Lung (tissue), 12 donors: ENCODE data around the gene ESPNL. TPM values are rescaled to one million over a fixed set of nuclear protein-coding genes. Genes with fewer than 3 reads are reported as not detected.

Experiments
- ATAC-seq: fragments of 200-7000 bp; cut with Tn5 transposase; one replicate; pipeline ENCODE4 v1.9.1; 2020; ENCODE audit warnings: moderate number of reproducible peaks; ENCODE audit not compliant: insufficient read depth, low FRiP score
- DNase-seq, 3 donors: peaks; one replicate each; pipeline ENCODE4 v3.0.0-alpha.2; 2013 to 2017
- H3K27ac ChIP-seq, 2 donors: one replicate each; pipeline ENCODE4 v1.5.1; 2013; ENCODE audit warnings: mild to moderate bottlenecking in 2 of 2, moderate library complexity in 2 of 2, control low read depth in 1 of 2, inconsistent platforms in 1 of 2, low read depth in 1 of 2, low read length in 1 of 2
- H3K27me3 ChIP-seq, 3 donors: one replicate each; pipeline ENCODE4 v1.5.1; 2013; ENCODE audit warnings: low read length in 2 of 3; ENCODE audit not compliant: control insufficient read depth in 3 of 3, insufficient read depth in 3 of 3
- H3K36me3 ChIP-seq, 4 donors: one replicate each; pipeline ENCODE4 v1.5.1; 2013; ENCODE audit warnings: low read length in 4 of 4, mild to moderate bottlenecking in 1 of 4, moderate library complexity in 1 of 4; ENCODE audit not compliant: control insufficient read depth in 4 of 4, insufficient read depth in 4 of 4
- H3K4me1 ChIP-seq, 5 donors: one replicate each; pipeline ENCODE4 v1.5.1; 2013; ENCODE audit warnings: low read length in 5 of 5, mild to moderate bottlenecking in 2 of 5, moderate library complexity in 1 of 5; ENCODE audit not compliant: control insufficient read depth in 5 of 5, insufficient read depth in 5 of 5
- H3K4me3 ChIP-seq: one replicate; pipeline ENCODE4 v1.5.1; 2013; ENCODE audit warnings: mild to moderate bottlenecking, control low read depth, moderate library complexity
- H3K9ac ChIP-seq, 2 donors: one replicate each; pipeline ENCODE4 v1.5.1; 2013; ENCODE audit warnings: low read length in 2 of 2, control low read depth in 1 of 2; ENCODE audit not compliant: insufficient read depth in 1 of 2
- H3K9me3 ChIP-seq, 4 donors: one replicate each; pipeline ENCODE4 v1.5.1; 2013; ENCODE audit warnings: low read length in 3 of 4, mild to moderate bottlenecking in 1 of 4, moderate library complexity in 1 of 4; ENCODE audit not compliant: control insufficient read depth in 4 of 4, insufficient read depth in 3 of 4
- WGBS, 2 donors: extraction: QIAGEN DNeasy Blood & Tissue Kit; methylation state at CpG; one replicate each; pipeline ENCODE4 v1.1.7; 2013; 5-methylcytosine and 5-hydroxymethylcytosine counted together
- polyA plus RNA-seq, 2 donors: library from polyadenylated mRNA; stranded (reverse); fragments of 200-250 nt; gene quantifications; one replicate each; pipeline ENCODE4 v1.2.1, GENCODE V29; 2013
- total RNA-seq, 2 donors: library from RNA; depleted of rRNA in 1 of 2; stranded (reverse); fragments of >200 nt in 1 of 2; gene quantifications; one replicate each; pipeline ENCODE4 v1.2.1, GENCODE V29; 2014 to 2021
- TF ChIP-seq, protein P1 (sequence below): IDR thresholded peaks from 2 replicates; pipeline ENCODE4 v1.5.1; 2012; ENCODE audit warnings: mild to moderate bottlenecking; ENCODE audit errors: control extremely low read depth, extremely low read depth
- donor health status: control.
- donor health status: control.
- donor health status: Bipolar disorder and iron deficiency.
- donor health status: healthy.
- donor health status: DM: yes; HTN: yes; CAD: no.

The ESPNL gene
- total and polyA plus RNA-seq, 4 donors: 0.07 to 3.0 (median 1.2) TPM

DNA sequence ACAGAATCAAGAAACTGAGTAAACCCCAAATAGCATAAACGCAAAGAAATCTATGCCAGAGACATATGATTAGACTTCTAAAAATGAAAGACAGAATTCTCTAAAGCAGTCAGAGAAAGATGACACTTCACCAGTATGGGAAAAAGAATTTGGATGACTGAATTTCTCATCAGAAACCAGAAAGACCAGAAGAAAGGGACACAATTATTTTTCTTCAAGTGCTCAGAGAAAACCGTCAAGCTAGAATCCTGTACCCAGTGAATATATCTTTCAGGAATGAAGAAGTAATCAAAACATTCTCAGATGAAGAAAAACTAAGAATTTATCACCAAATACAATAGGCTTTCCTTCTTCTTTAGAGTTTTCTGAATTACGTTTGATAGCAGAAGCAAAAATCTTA lies 14.2 kb upstream of the ESPNL start:
- no peak overlapping the region for H3K27ac ChIP-seq
- peaks cover 8 to 25% (median 13%) of the 10 kb centered on the region in 4 donors for H3K36me3 ChIP-seq
- whole genome bisulfite sequencing, 2 donors: 95 to 96% methylated on average over 3 of the region's 3 CpGs
- no peaks in the 10 kb centered on the region for H3K4me1 ChIP-seq
- TF ChIP-seq, protein P1, sequence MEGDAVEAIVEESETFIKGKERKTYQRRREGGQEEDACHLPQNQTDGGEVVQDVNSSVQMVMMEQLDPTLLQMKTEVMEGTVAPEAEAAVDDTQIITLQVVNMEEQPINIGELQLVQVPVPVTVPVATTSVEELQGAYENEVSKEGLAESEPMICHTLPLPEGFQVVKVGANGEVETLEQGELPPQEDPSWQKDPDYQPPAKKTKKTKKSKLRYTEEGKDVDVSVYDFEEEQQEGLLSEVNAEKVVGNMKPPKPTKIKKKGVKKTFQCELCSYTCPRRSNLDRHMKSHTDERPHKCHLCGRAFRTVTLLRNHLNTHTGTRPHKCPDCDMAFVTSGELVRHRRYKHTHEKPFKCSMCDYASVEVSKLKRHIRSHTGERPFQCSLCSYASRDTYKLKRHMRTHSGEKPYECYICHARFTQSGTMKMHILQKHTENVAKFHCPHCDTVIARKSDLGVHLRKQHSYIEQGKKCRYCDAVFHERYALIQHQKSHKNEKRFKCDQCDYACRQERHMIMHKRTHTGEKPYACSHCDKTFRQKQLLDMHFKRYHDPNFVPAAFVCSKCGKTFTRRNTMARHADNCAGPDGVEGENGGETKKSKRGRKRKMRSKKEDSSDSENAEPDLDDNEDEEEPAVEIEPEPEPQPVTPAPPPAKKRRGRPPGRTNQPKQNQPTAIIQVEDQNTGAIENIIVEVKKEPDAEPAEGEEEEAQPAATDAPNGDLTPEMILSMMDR: no peak
- DNase-seq (no peak), ATAC-seq (no peak)
- no peak overlapping the region for H3K9ac ChIP-seq
- no peaks in the 10 kb centered on the region for H3K9me3 ChIP-seq
- no peaks in the 10 kb centered on the region for H3K27me3 ChIP-seq
- H3K4me3 ChIP-seq: no peak overlapping the region

DNA sequence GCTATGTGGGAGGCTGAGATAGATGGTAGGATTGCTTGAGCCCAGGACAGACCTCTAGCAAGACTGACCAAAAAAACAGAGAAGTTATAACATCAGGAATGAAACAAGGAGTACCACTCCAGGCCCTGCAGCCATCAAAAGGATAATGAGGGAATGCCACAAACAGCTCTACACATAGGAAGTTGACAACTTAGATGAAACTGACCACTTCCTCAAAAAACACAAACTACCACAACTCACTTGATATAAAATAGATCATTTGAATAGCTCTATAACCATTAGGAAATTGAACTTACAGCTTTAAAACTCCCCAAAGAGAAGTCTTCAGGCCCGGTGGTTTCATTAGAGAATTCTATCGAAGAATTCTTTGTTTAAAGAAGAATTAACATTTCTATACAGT lies 12.9 kb upstream of the ESPNL start:
- no peak overlapping the region for H3K4me3 ChIP-seq
- no peaks in the 10 kb centered on the region for H3K4me1 ChIP-seq
- H3K9me3 ChIP-seq: no peaks in the 10 kb centered on the region
- H3K27ac ChIP-seq: no peak overlapping the region
- 47 to 70% methylated on average over 2 of the region's 2 CpGs for WGBS, 2 donors
- H3K9ac ChIP-seq: no peak overlapping the region
- no peaks in the 10 kb centered on the region for H3K27me3 ChIP-seq
- no peak for DNase-seq
- H3K36me3 ChIP-seq: peaks cover 8 to 23% (median 13%) of the 10 kb centered on the region in 4 donors
- TF ChIP-seq, protein P1: no peak
- no peak for ATAC-seq

DNA sequence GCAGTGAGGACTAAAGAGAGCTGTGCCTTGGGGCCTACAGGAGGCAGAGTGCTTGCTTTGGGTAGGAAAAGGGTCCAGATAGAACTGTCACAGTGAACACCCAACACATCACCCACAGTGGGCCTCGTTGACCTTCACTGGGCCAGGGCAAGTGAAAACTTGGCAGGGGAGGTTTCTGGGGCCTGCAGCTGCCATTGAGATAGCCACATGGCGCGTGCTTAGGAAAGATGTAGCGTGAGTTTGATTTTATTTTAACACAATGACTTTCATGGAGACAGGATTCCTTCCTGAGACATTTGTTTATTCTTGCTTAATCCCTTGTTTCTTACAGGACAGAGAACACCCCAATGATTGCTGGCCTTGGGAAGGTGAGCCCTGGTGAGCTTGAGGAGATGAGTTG lies 9.3 kb upstream of the ESPNL start:
- 90 to 95% methylated on average over 4 of the region's 4 CpGs for WGBS, 2 donors
- no peaks in the 10 kb centered on the region for H3K9me3 ChIP-seq
- no peaks in the 10 kb centered on the region for H3K4me1 ChIP-seq
- DNase-seq: no peak
- H3K27me3 ChIP-seq: no peaks in the 10 kb centered on the region
- H3K9ac ChIP-seq: no peak overlapping the region
- no peak for ATAC-seq
- H3K36me3 ChIP-seq: peaks cover 0 to 12% (median 2%) of the 10 kb centered on the region in 4 donors
- no peak overlapping the region for H3K4me3 ChIP-seq
- TF ChIP-seq, protein P1: no peak
- H3K27ac ChIP-seq: no peak overlapping the region

DNA sequence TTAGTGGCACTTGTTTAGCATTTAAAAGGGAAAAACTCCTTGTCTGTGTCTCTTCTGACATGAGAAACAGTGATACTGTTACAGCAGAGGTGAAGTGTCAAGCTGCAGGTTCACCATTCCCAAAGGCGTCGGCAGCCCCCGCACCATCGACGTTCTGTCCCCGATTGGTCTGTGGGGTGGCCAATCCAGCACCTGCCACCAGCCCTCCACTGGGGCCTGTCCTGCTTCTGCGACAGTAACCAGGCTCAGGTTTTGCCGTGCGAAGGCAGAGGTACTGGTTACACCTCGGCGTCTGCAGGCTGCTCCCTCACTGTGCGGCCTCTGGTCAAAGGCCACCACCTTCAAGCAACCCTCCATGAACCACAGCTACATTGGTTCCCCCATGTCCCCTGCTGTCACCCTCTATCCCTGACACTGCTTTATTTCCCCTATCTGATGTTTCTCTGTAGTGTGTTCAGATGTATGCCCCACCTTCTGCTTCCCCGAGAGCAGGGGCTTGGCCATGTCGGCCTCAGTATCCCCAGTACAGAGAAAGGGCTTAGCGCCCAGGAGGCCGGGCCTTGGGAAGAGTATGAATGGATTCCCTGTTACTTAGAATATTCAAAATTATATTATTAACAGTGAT lies 8.6 kb upstream of the ESPNL start:
- no peak for DNase-seq
- H3K36me3 ChIP-seq: peaks cover 0 to 10% (median 1%) of the 10 kb centered on the region in 4 donors
- ATAC-seq: no peak
- no peak overlapping the region for H3K4me3 ChIP-seq
- H3K27me3 ChIP-seq: no peaks in the 10 kb centered on the region
- WGBS, 2 donors: 96 to 97% methylated on average over 16 of the region's 16 CpGs
- no peaks in the 10 kb centered on the region for H3K4me1 ChIP-seq
- TF ChIP-seq, protein P1: no peak
- no peaks in the 10 kb centered on the region for H3K9me3 ChIP-seq
- no peak overlapping the region for H3K9ac ChIP-seq
- no peak overlapping the region for H3K27ac ChIP-seq
